MM.1S (cell line): ENCODE measurements around the gene NFKB1.

ENCODE experiments used
- DNase-seq: peaks from one replicate; pipeline ENCODE4 v3.0.0-alpha.2; 2015
- H2AFZ ChIP-seq: fragments of 300-600 bp; sonication (generic); 2 replicates; pipeline ENCODE4 v1.6.0; 2016; ENCODE audit warnings: antibody characterized with exemption, low read length
- H3F3A ChIP-seq: fragments of 300-600 bp; sonication (generic); 2 replicates; pipeline ENCODE4 v1.6.1; 2016; ENCODE audit warnings: mild to moderate bottlenecking, antibody characterized with exemption, low read length, moderate library complexity, mixed read lengths; ENCODE audit not compliant: insufficient read depth
- H3K27ac ChIP-seq: fragments of 300-600 bp; sonication (generic); 2 replicates; pipeline ENCODE4 v1.5.1; 2016; ENCODE audit warnings: mild to moderate bottlenecking, low read length
- H3K27me3 ChIP-seq: fragments of 300-600 bp; sonication (generic); replicated peaks from 2 replicates; pipeline ENCODE4 v1.6.0; 2016; ENCODE audit warnings: low read length; ENCODE audit not compliant: insufficient read depth
- H3K36me3 ChIP-seq: fragments of 300-600 bp; sonication (generic); replicated peaks from 2 replicates; pipeline ENCODE4 v1.6.1; 2016; ENCODE audit warnings: mild to moderate bottlenecking, low read length, mixed read lengths; ENCODE audit not compliant: insufficient read depth
- H3K4me1 ChIP-seq: fragments of 300-600 bp; sonication (generic); 2 replicates; pipeline ENCODE4 v1.6.1; 2016; ENCODE audit warnings: low read length, mixed read lengths
- H3K4me2 ChIP-seq: fragments of 300-600 bp; sonication (generic); 2 replicates; pipeline ENCODE4 v1.6.0; 2016; ENCODE audit warnings: low read depth, low read length
- H3K4me3 ChIP-seq: fragments of 300-600 bp; sonication (generic); 2 replicates; pipeline ENCODE4 v1.5.1; 2016; ENCODE audit warnings: low read length, mixed read lengths
- H3K79me2 ChIP-seq: fragments of 300-600 bp; sonication (generic); 2 replicates; pipeline ENCODE4 v1.6.1; 2016; ENCODE audit warnings: mixed run types, low read length, mixed read lengths
- H3K9ac ChIP-seq: fragments of 300-600 bp; sonication (generic); 2 replicates; pipeline ENCODE4 v1.6.1; 2016; ENCODE audit warnings: low read length, mixed read lengths
- H3K9me2 ChIP-seq: fragments of 300-600 bp; sonication (generic); replicated peaks from 2 replicates; pipeline ENCODE4 v1.6.1; 2016; ENCODE audit warnings: mild to moderate bottlenecking, low read length, mixed read lengths; ENCODE audit not compliant: insufficient read depth
- H3K9me3 ChIP-seq: fragments of 300-600 bp; sonication (generic); replicated peaks from 2 replicates; pipeline ENCODE4 v1.6.1; 2016; ENCODE audit warnings: mild to moderate bottlenecking, low read length, mixed read lengths; ENCODE audit not compliant: insufficient read depth
- H4K20me1 ChIP-seq: fragments of 300-600 bp; sonication (generic); 2 replicates; pipeline ENCODE4 v1.6.1; 2016; ENCODE audit warnings: mild to moderate bottlenecking, low read length, moderate library complexity, mixed read lengths; ENCODE audit not compliant: insufficient read depth
- CTCF ChIP-seq: fragments of 300-600 bp; sonication (generic); IDR thresholded peaks from 2 replicates; pipeline ENCODE4 v1.5.1; 2016; ENCODE audit warnings: antibody characterized with exemption, low read length, mixed read lengths
- EZH2 ChIP-seq: fragments of 300-600 bp; sonication (generic); optimal IDR thresholded peaks from 2 replicates; pipeline ENCODE3; 2017; ENCODE audit warnings: low read depth, mild to moderate bottlenecking, antibody characterized with exemption, low read length, mixed read lengths
- EZH2phosphoT487 ChIP-seq: fragments of 300-600 bp; sonication (generic); IDR thresholded peaks from 2 replicates; pipeline ENCODE4 v1.6.1; 2018; ENCODE audit warnings: antibody characterized with exemption, low read length

Gene NFKB1

GRCh38 chr4:102598086-102598761, 97.1 kb downstream of the NFKB1 start:
- Histone ChIP-seq H3K4me3 (no peak overlapping the region), H3K36me3 (peaks cover 17% of the 10 kb centered on the region), H3K27me3 (no peaks in the 10 kb centered on the region), H3K9ac (no peak overlapping the region), H3K4me2 (no peak overlapping the region), H3K9me2 (no peaks in the 10 kb centered on the region), H3K79me2 (no peaks in the 10 kb centered on the region), H3K27ac (no peak overlapping the region), H4K20me1 (no peaks in the 10 kb centered on the region), H3K9me3 (no peaks in the 10 kb centered on the region), H3F3A (no peaks in the 10 kb centered on the region), H2AFZ (no peak overlapping the region), H3K4me1 (no peaks in the 10 kb centered on the region)
- TF ChIP-seq EZH2, result no peak
- no peak for DNase-seq

- no peak overlapping the region for H2AFZ ChIP-seq
- no peaks in the 10 kb centered on the region for H3K9me3 ChIP-seq
- DNase-seq, result no peak
- H3K9ac ChIP-seq, result no peak overlapping the region
- no peaks in the 10 kb centered on the region for H4K20me1 ChIP-seq
- H3K4me2 ChIP-seq, result no peak overlapping the region
- H3K79me2 ChIP-seq, result no peaks in the 10 kb centered on the region
- H3K27ac ChIP-seq, result no peak overlapping the region
- H3F3A ChIP-seq, result no peaks in the 10 kb centered on the region
- H3K4me3 ChIP-seq, result no peak overlapping the region
- TF ChIP-seq CTCF (no peak), EZH2 (no peak), EZH2phosphoT487 (no peak)
- peaks cover 17% of the 10 kb centered on the region for H3K36me3 ChIP-seq
- H3K4me1 ChIP-seq, result no peaks in the 10 kb centered on the region
- H3K9me2 ChIP-seq, result no peaks in the 10 kb centered on the region
- H3K27me3 ChIP-seq, result no peaks in the 10 kb centered on the region
These were observed 97.7 kb downstream of the NFKB1 start for GRCh38 chr4:102598762-102599374.

DNA sequence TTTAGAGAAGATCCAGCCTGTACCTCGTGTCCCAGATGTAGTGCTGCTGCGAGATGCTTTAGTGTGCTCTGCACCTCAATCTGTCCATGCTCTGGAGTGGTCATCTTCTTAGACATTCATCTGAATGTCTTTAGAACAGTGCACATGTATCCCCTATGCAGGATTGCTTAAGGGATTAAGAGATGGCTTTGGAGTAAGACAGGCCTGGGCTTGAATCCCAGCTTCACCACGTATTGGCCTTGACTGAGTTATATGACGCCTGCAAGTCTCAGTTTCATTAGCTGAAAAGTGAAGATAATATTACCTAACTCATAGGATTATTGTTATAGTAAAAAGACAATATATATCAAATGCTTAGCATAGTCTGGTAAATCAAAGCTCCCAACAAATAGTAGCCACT, 98.3 kb downstream of the NFKB1 start:
- no peak for DNase-seq
- H3K4me1 ChIP-seq, result no peaks in the 10 kb centered on the region
- TF ChIP-seq CTCF (no peak), EZH2phosphoT487 (no peak), EZH2 (no peak)
- H3K27ac ChIP-seq, result no peak overlapping the region
- no peak overlapping the region for H3K9ac ChIP-seq
- no peaks in the 10 kb centered on the region for H4K20me1 ChIP-seq
- H3K79me2 ChIP-seq, result no peaks in the 10 kb centered on the region
- no peaks in the 10 kb centered on the region for H3K27me3 ChIP-seq
- H3K4me3 ChIP-seq, result no peak overlapping the region
- H3K36me3 ChIP-seq, result peaks cover 17% of the 10 kb centered on the region
- no peaks in the 10 kb centered on the region for H3K9me2 ChIP-seq
- no peaks in the 10 kb centered on the region for H3K9me3 ChIP-seq
- no peaks in the 10 kb centered on the region for H3F3A ChIP-seq
- H3K4me2 ChIP-seq, result no peak overlapping the region
- H2AFZ ChIP-seq, result no peak overlapping the region

GRCh38 chr4:102599886-102600285, 98.7 kb downstream of the NFKB1 start:
- Histone ChIP-seq H3F3A (no peaks in the 10 kb centered on the region), H3K79me2 (no peaks in the 10 kb centered on the region), H4K20me1 (no peaks in the 10 kb centered on the region), H3K4me3 (no peak overlapping the region), H2AFZ (no peak overlapping the region), H3K4me1 (no peaks in the 10 kb centered on the region), H3K36me3 (peaks cover 17% of the 10 kb centered on the region), H3K4me2 (no peak overlapping the region), H3K9me3 (no peaks in the 10 kb centered on the region), H3K9me2 (no peaks in the 10 kb centered on the region), H3K27ac (no peak overlapping the region), H3K27me3 (no peaks in the 10 kb centered on the region), H3K9ac (no peak overlapping the region)
- TF ChIP-seq EZH2phosphoT487, result no peak
- TF ChIP-seq EZH2, result no peak
- no peak for TF ChIP-seq CTCF
- no peak for DNase-seq
